H9 (cell line): ENCODE measurements around the gene NUP35. TPM values are rescaled to one million over a fixed set of nuclear protein-coding genes. Genes with fewer than 3 reads are reported as not detected.

Experiments
- DNase-seq: peaks from one replicate; pipeline ENCODE4 v3.0.0-alpha.2; 2017
- H2AFZ ChIP-seq: one replicate; pipeline ENCODE4 v1.6.1; 2013; ENCODE audit warnings: mild to moderate bottlenecking, low read length, control low read depth, moderate library complexity
- H2AK5ac ChIP-seq: 2 replicates; pipeline ENCODE4 v1.6.1; 2013; ENCODE audit warnings: low read length, control low read depth, mixed read lengths; ENCODE audit not compliant: insufficient read length
- H2BK120ac ChIP-seq: one replicate; pipeline ENCODE4 v1.6.1; 2013; ENCODE audit warnings: low read depth, mild to moderate bottlenecking, low read length, control low read depth, inconsistent platforms; ENCODE audit not compliant: poor library complexity, severe bottlenecking
- H2BK12ac ChIP-seq: 2 replicates; pipeline ENCODE4 v1.6.1; 2013; ENCODE audit warnings: low read length, control low read depth, mixed read lengths, low read depth; ENCODE audit not compliant: insufficient read length
- H2BK15ac ChIP-seq: 2 replicates; pipeline ENCODE4 v1.6.1; 2013; ENCODE audit warnings: low read depth, low read length, control low read depth
- H2BK20ac ChIP-seq: one replicate; pipeline ENCODE4 v1.6.1; 2013; ENCODE audit warnings: low read depth, mild to moderate bottlenecking, low read length, control low read depth, inconsistent platforms; ENCODE audit not compliant: poor library complexity, severe bottlenecking
- H2BK5ac ChIP-seq: 2 replicates; pipeline ENCODE4 v1.6.1; 2013; ENCODE audit warnings: low read length, control low read depth, mixed read lengths; ENCODE audit not compliant: insufficient read length
- H3K14ac ChIP-seq: 2 replicates; pipeline ENCODE4 v1.6.1; 2013; ENCODE audit warnings: low read length, control low read depth; ENCODE audit not compliant: insufficient read depth
- H3K18ac ChIP-seq: 2 replicates; pipeline ENCODE4 v1.6.1; 2013; ENCODE audit warnings: low read depth, mild to moderate bottlenecking, mixed read lengths, low read length, control low read depth; ENCODE audit not compliant: insufficient read length
- H3K23ac ChIP-seq: 2 replicates; pipeline ENCODE4 v1.6.1; 2013; ENCODE audit warnings: low read length, control low read depth, mixed read lengths, low read depth; ENCODE audit not compliant: insufficient read length
- H3K23me2 ChIP-seq: 2 replicates; pipeline ENCODE4 v1.6.1; 2013; ENCODE audit warnings: low read depth, mild to moderate bottlenecking, mixed read lengths, low read length, control low read depth; ENCODE audit not compliant: insufficient read length, poor library complexity, severe bottlenecking
- H3K27ac ChIP-seq: 2 replicates; pipeline ENCODE4 v1.5.1; 2013; ENCODE audit warnings: low read length, control low read depth, mixed read lengths, low read depth; ENCODE audit not compliant: insufficient read length
- H3K27me3 ChIP-seq: 2 replicates; pipeline ENCODE4 v1.6.1; 2013; ENCODE audit warnings: low read length, control low read depth, inconsistent platforms; ENCODE audit not compliant: insufficient read depth
- H3K4ac ChIP-seq: 2 replicates; pipeline ENCODE4 v1.6.1; 2013; ENCODE audit warnings: low read depth, mild to moderate bottlenecking, control low read depth, inconsistent platforms, low read length, moderate library complexity
- H3K4me1 ChIP-seq: 2 replicates; pipeline ENCODE4 v1.6.1; 2013; ENCODE audit warnings: low read length, control low read depth, inconsistent platforms; ENCODE audit not compliant: insufficient read depth
- H3K4me2 ChIP-seq: 2 replicates; pipeline ENCODE4 v1.6.1; 2013; ENCODE audit warnings: low read length, control low read depth, mixed read lengths; ENCODE audit not compliant: insufficient read length, insufficient read depth
- H3K56ac ChIP-seq: 2 replicates; pipeline ENCODE4 v1.6.1; 2013; ENCODE audit warnings: low read depth, mild to moderate bottlenecking, mixed read lengths, low read length, control low read depth; ENCODE audit not compliant: insufficient read length
- H3K79me1 ChIP-seq: 2 replicates; pipeline ENCODE4 v1.6.1; 2013; ENCODE audit warnings: low read depth, mild to moderate bottlenecking, moderate library complexity, low read length, control low read depth, inconsistent platforms; ENCODE audit not compliant: insufficient read depth, poor library complexity, severe bottlenecking
- H3K79me2 ChIP-seq: 2 replicates; pipeline ENCODE4 v1.6.1; 2013; ENCODE audit warnings: low read length, control low read depth, inconsistent platforms; ENCODE audit not compliant: insufficient read depth
- H3K9ac ChIP-seq: 2 replicates; pipeline ENCODE4 v1.6.1; 2013; ENCODE audit warnings: low read length, control low read depth, mixed read lengths; ENCODE audit not compliant: insufficient read length; ENCODE audit errors: extremely low read depth
- H3K9me3 ChIP-seq: one replicate; pipeline ENCODE4 v1.6.1; 2013; ENCODE audit warnings: low read depth, low read length, inconsistent platforms; ENCODE audit not compliant: control insufficient read depth
- H3T11ph ChIP-seq: one replicate; pipeline ENCODE4 v1.6.1; 2013; ENCODE audit warnings: mild to moderate bottlenecking, low read length, control low read depth, inconsistent platforms
- H4K20me1 ChIP-seq: one replicate; pipeline ENCODE4 v1.6.1; 2013; ENCODE audit not compliant: control insufficient read depth, insufficient read length, insufficient read depth
- H4K5ac ChIP-seq: 2 replicates; pipeline ENCODE4 v1.6.1; 2013; ENCODE audit warnings: low read depth, mild to moderate bottlenecking, mixed read lengths, low read length, control low read depth; ENCODE audit not compliant: insufficient read length
- H4K8ac ChIP-seq: replicated peaks from 2 replicates; pipeline ENCODE4 v1.6.1; 2013; ENCODE audit warnings: low read length, control low read depth, mixed read lengths, low read depth; ENCODE audit not compliant: insufficient read length
- H4K91ac ChIP-seq: 2 replicates; pipeline ENCODE4 v1.6.1; 2013; ENCODE audit warnings: low read depth, mild to moderate bottlenecking, moderate library complexity, mixed read lengths, low read length, control low read depth; ENCODE audit not compliant: insufficient read length
- H3K27ac Mint-ChIP-seq, 3 experiments: 2 replicates in 2 of 3; 3 replicates in 1 of 3; pipeline ENCODE4 v1.8.0; 2020 to 2021; ENCODE audit warnings: mixed read lengths in 3 of 3, mild to moderate bottlenecking in 1 of 3, moderate library complexity in 1 of 3
- H3K27me3 Mint-ChIP-seq: 2 replicates; pipeline ENCODE4 v1.8.0; 2021; ENCODE audit warnings: low read depth, mild to moderate bottlenecking, moderate library complexity, mixed read lengths
- H3K36me3 Mint-ChIP-seq, 3 experiments: 2 replicates in 2 of 3; 3 replicates in 1 of 3; pipeline ENCODE4 v1.8.0; 2020 to 2021; ENCODE audit warnings: low read depth in 3 of 3, mixed read lengths in 3 of 3; ENCODE audit not compliant: insufficient read depth in 1 of 3
- H3K4me1 Mint-ChIP-seq, 2 experiments: 2 replicates each; pipeline ENCODE4 v1.8.0; 2020; ENCODE audit warnings: mixed read lengths in 2 of 2
- H3K4me3 Mint-ChIP-seq, 2 experiments: 2 replicates in 1 of 2; 3 replicates in 1 of 2; pipeline ENCODE4 v1.8.0; 2020 to 2021; ENCODE audit warnings: mild to moderate bottlenecking in 2 of 2, mixed read lengths in 2 of 2, moderate library complexity in 1 of 2
- H3K9me3 Mint-ChIP-seq, 2 experiments: 2 replicates in 1 of 2; 3 replicates in 1 of 2; pipeline ENCODE4 v1.8.0; 2020; ENCODE audit warnings: mild to moderate bottlenecking in 2 of 2, mixed read lengths in 2 of 2, moderate library complexity in 1 of 2
- WGBS: extraction: QIAGEN DNeasy Blood & Tissue Kit; methylation state at CpG from one replicate; pipeline ENCODE4 v1.1.7; 2013; ENCODE audit warnings: missing lambda C conversion rate, low lambda C conversion rate, mixed read lengths; ENCODE audit not compliant: insufficient read length; ENCODE audit errors: extremely low coverage; 5-methylcytosine and 5-hydroxymethylcytosine counted together
- total RNA-seq: library from RNA; stranded (reverse); gene quantifications from 2 replicates; pipeline ENCODE4 v1.2.1, GENCODE V29; 2021
- TF ChIP-seq, protein P1 (sequence below): fragments of 200-600 bp; sonication (generic); conservative IDR thresholded peaks from 3 replicates; pipeline ENCODE4 v1.8.0; 2021; ENCODE audit warnings: antibody characterized with exemption, mild to moderate bottlenecking

NUP35 gene
- total RNA-seq, 1 experiment from 2014 or later, result 53.6 TPM

DNA sequence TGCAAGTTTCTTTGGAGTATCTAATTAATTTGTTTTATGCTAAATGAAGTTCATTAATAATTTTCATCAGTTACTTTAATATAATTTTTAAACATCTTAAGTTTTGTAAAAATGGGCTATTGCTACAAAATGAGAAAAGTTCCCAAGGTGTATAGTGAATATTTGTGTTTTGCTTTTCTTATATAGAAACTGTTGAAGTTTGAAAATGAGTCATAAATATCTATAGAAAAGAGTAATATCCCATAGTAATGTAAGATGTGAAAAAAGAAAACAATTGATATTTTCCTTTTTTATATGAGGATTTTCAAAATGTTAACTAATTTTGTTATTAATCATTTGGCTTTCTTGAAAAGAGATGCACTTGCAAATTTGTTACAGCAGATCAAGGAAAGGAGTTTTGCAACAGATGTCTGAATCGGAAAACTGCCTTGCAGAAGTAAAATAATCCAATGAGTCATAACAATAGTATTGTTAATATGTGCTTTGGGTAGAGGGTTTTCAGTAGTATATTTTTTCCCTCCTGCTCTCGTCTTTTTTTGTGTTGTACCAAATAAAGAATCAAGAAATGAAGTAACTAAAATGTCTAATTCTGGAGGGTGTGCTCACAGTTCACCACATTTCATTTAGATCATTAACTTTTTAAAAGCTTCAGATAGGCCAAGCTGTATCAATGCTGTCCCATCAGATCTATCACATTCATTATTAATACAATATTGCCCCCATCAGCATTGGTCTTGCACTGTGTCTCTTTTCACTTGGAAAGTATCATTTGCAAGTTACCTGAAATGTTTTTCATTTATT, 30.2 kb upstream of the NUP35 start:
- no peak for DNase-seq
- no peak overlapping the region for H2BK120ac ChIP-seq
- H3K14ac ChIP-seq, result no peak overlapping the region
- no peak overlapping the region for H4K5ac ChIP-seq
- H3K4me2 ChIP-seq, result no peak overlapping the region
- Mint-ChIP-seq H3K27me3 (no peaks in the 10 kb centered on the region), H3K4me1 (peaks cover 9 to 10% of the 10 kb centered on the region in 2 experiments), H3K4me3 (no peak overlapping the region), H3K36me3 (peaks cover 0 to 2% (median 0%) of the 10 kb centered on the region in 3 experiments; a peak in 2 of 7 replicates), H3K27ac (no peak overlapping the region), H3K9me3 (no peaks in the 10 kb centered on the region)
- no peak overlapping the region for H3K4ac ChIP-seq
- H2BK15ac ChIP-seq, result no peak overlapping the region
- no peak overlapping the region for H3T11ph ChIP-seq
- H3K18ac ChIP-seq, result no peak overlapping the region
- no peak overlapping the region for H4K91ac ChIP-seq
- no peaks in the 10 kb centered on the region for H3K79me1 ChIP-seq
- WGBS, result no CpG with 5 or more reads among the region's 2 CpGs
- H3K27ac ChIP-seq, result no peak overlapping the region
- no peak overlapping the region for H2BK5ac ChIP-seq
- no peak overlapping the region for H3K56ac ChIP-seq
- H4K8ac ChIP-seq, result no peak overlapping the region
- H3K23me2 ChIP-seq, result no peaks in the 10 kb centered on the region
- H3K79me2 ChIP-seq, result no peaks in the 10 kb centered on the region
- H3K9ac ChIP-seq, result no peak overlapping the region
- no peaks in the 10 kb centered on the region for H4K20me1 ChIP-seq
- no peaks in the 10 kb centered on the region; the same call in 1 of the 2 replicates for H3K4me1 ChIP-seq
- TF ChIP-seq, protein P1, sequence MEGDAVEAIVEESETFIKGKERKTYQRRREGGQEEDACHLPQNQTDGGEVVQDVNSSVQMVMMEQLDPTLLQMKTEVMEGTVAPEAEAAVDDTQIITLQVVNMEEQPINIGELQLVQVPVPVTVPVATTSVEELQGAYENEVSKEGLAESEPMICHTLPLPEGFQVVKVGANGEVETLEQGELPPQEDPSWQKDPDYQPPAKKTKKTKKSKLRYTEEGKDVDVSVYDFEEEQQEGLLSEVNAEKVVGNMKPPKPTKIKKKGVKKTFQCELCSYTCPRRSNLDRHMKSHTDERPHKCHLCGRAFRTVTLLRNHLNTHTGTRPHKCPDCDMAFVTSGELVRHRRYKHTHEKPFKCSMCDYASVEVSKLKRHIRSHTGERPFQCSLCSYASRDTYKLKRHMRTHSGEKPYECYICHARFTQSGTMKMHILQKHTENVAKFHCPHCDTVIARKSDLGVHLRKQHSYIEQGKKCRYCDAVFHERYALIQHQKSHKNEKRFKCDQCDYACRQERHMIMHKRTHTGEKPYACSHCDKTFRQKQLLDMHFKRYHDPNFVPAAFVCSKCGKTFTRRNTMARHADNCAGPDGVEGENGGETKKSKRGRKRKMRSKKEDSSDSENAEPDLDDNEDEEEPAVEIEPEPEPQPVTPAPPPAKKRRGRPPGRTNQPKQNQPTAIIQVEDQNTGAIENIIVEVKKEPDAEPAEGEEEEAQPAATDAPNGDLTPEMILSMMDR, result 0 out of 3 replicates have a peak, but pooled peaks have one; percentile 10
- H3K9me3 ChIP-seq, result no peaks in the 10 kb centered on the region
- H2BK20ac ChIP-seq, result no peak overlapping the region
- H3K27me3 ChIP-seq, result no peaks in the 10 kb centered on the region
- H2AFZ ChIP-seq, result no peak overlapping the region
- no peak overlapping the region for H2BK12ac ChIP-seq
- H2AK5ac ChIP-seq, result no peak overlapping the region
- H3K23ac ChIP-seq, result no peak overlapping the region
